Right lung (tissue), 5 donors: Measurements from ENCODE around the gene SCIN. TPM values are rescaled to one million over a fixed set of nuclear protein-coding genes. Genes with fewer than 3 reads are reported as not detected.

ENCODE experiments used
- polyA plus RNA-seq, 5 donors: library from polyadenylated mRNA; unstranded; fragments of 120-200 nt; gene quantifications; one replicate each; pipeline versions ENCODE4 v1.2.1 to v1.2.3, GENCODE V29; 2013; ENCODE audit warnings: inconsistent platforms in 1 of 5, low replicate concordance in 1 of 5; ENCODE audit not compliant: insufficient read length in 5 of 5, insufficient read depth in 1 of 5

The SCIN gene
- polyA plus RNA-seq, 5 donors, result 3.3 to 7.1 (median 6.4) TPM

Other genes with a start within 250 kb of the SCIN start
- gene VWDE, start 166.9 kb upstream of the SCIN start, polyA plus RNA-seq, result 1 to 10 TPM; 1.0 to 5.8 (median 4.4) TPM
- gene ARL4A, start 116.9 kb downstream of the SCIN start, polyA plus RNA-seq, result 10 to 100 TPM; 23.4 to 38.8 (median 29.7) TPM